Adrenal gland (tissue), 12 donors: ENCODE data around the gene RAP1GAP. TPM values are rescaled to one million over a fixed set of nuclear protein-coding genes. Genes with fewer than 3 reads are reported as not detected.

Source experiments
- DNase-seq, 7 donors: peaks; one replicate each; pipeline ENCODE4 v3.0.0-alpha.2; 2019 to 2020
- H3K27ac ChIP-seq, 5 donors: fragments of 200-600 bp; sonication (generic) in 4 of 5; 1 replicate in 3 of 5; 2 replicates in 2 of 5; pipeline versions ENCODE4 v1.5.1 to v1.8.0; 2016 to 2020; ENCODE audit warnings: mild to moderate bottlenecking in 1 of 5
- H3K27me3 ChIP-seq: fragments of 200-600 bp; 2 replicates; pipeline ENCODE4 v1.8.0; 2021
- H3K36me3 ChIP-seq, 2 donors: fragments of 200-600 bp; replicated peaks in 1 of 2; 1 replicate in 1 of 2; 2 replicates in 1 of 2; pipeline versions ENCODE4 v1.5.1 to v1.8.0; 2018 to 2022
- H3K4me1 ChIP-seq, 2 donors: fragments of 200-600 bp; replicated peaks in 1 of 2; 1 replicate in 1 of 2; 2 replicates in 1 of 2; pipeline versions ENCODE4 v1.5.1 to v1.8.0; 2018 to 2021
- H3K4me3 ChIP-seq, 4 donors: fragments of 200-600 bp; sonication (generic) in 3 of 4; one replicate each; pipeline ENCODE4 v1.5.1; 2016 to 2018
- H3K9me3 ChIP-seq, 3 donors: fragments of 200-600 bp; sonication (generic) in 1 of 3; replicated peaks in 1 of 3; 1 replicate in 2 of 3; 2 replicates in 1 of 3; pipeline versions ENCODE4 v1.5.1 to v1.8.0; 2016 to 2021
- CTCF ChIP-seq, 6 experiments: fragments of 450-650 bp in 4 of 6; fragments of 200-600 bp in 2 of 6; sonication (generic) in 1 of 6; IDR thresholded peaks; 1 replicate in 5 of 6; 2 replicates in 1 of 6; pipeline versions ENCODE4 v1.5.1 to v1.8.0; 2016 to 2021; ENCODE audit warnings: antibody characterized with exemption in 6 of 6, mild to moderate bottlenecking in 2 of 6, moderate library complexity in 1 of 6
- POLR2A ChIP-seq, 2 donors: fragments of 450-650 bp; IDR thresholded peaks; one replicate each; pipeline ENCODE4 v1.6.1; 2017; ENCODE audit warnings: antibody characterized with exemption in 2 of 2, mild to moderate bottlenecking in 2 of 2, moderate library complexity in 1 of 2
- WGBS, 4 donors: extraction: QIAGEN DNeasy Blood & Tissue Kit in 2 of 4; methylation state at CpG; one replicate each; pipeline versions ENCODE4 v1.1.5 to v1.1.7; 2013 to 2017; 5-methylcytosine and 5-hydroxymethylcytosine counted together
- intact Hi-C, 2 donors: fragments of 100-400 bp; cut with DNase I; formaldehyde crosslinking; loops; one replicate each; pipeline versions ENCODE4 v1.14.1 to v1.15.0; 2022 to 2023
- polyA plus RNA-seq, 3 donors: library from polyadenylated mRNA; stranded (reverse); fragments of 200-250 nt in 2 of 3; fragments of 350-450 nt in 1 of 3; fragmentation: Illumina TruSeq in 1 of 3; extraction: RNeasy Lipid Tissue Mini Kit (QIAGEN cat#74804) in 1 of 3; gene quantifications; one replicate each; pipeline ENCODE4 v1.2.3, GENCODE V29; 2013 to 2014
- total RNA-seq, 9 donors: library from RNA; depleted of rRNA in 4 of 9; stranded (reverse); fragments of >200 nt in 4 of 9; fragments of 120-200 nt in 1 of 9; fragmentation: NEBNext Ultra II Directional in 1 of 9; extraction: Animal tissue kit (Norgen Biotek cat#: 25700) in 1 of 9; gene quantifications; one replicate each; pipeline versions ENCODE4 v1.1.0 to v1.2.4, GENCODE V29; 2013 to 2023
- donor health status: healthy with polysubstance abuse.
- donor health status: Bipolar disorder and iron deficiency.
- donor health status: DM: yes; HTN: yes; CAD: no.
- donor health status: DM: no; HTN: no; CAD: no.
- donor health status: DM: no; HTN: no; CAD: no.
- donor health status: DM: yes; HTN: yes; CAD: no.

RAP1GAP gene
- total and polyA plus RNA-seq, 12 donors, result 52.4 to 409 (median 90.0) TPM

- Histone ChIP-seq H3K9me3 (no peaks in the 10 kb centered on the region), H3K4me3 (no peak overlapping the region), H3K27me3 (no peaks in the 10 kb centered on the region), H3K36me3 (no peaks in the 10 kb centered on the region), H3K4me1 (peaks cover 12 to 34% of the 10 kb centered on the region in 2 donors), H3K27ac (no peak overlapping the region)
- TF ChIP-seq CTCF (IDR thresholded peaks at IDR 0.05) (no peak), POLR2A (IDR thresholded peaks at IDR 0.05) (no peak)
- DNase-seq, result no peak
- 47 to 73% (median 48%) methylated on average over 4 to 39 of the region's 39 CpGs; no CpG with 5 or more reads in 1 of the 4 donors for WGBS, 4 donors
- intact Hi-C loops, result no loop called here
Observed at GRCh38 chr1:21621761-21622436, 47.3 kb downstream of the RAP1GAP start.

GRCh38 chr1:21621051-21621450 is 48.1 kb downstream of the RAP1GAP start:
- Histone ChIP-seq H3K27me3 (no peaks in the 10 kb centered on the region), H3K27ac (peak overlapping the region in 2 of 5 donors; percentile 61 to 62), H3K36me3 (no peaks in the 10 kb centered on the region), H3K9me3 (no peaks in the 10 kb centered on the region), H3K4me1 (peaks cover 18 to 42% of the 10 kb centered on the region in 2 donors), H3K4me3 (no peak overlapping the region)
- intact Hi-C loops, result no loop called here
- DNase-seq, result no peak
- 70 to 86% (median 75%) methylated on average over 3 to 7 of the region's 7 CpGs for WGBS, 4 donors
- TF ChIP-seq POLR2A (IDR thresholded peaks at IDR 0.05) (no peak), CTCF (IDR thresholded peaks at IDR 0.05) (no peak)

- Histone ChIP-seq H3K36me3 (no peaks in the 10 kb centered on the region), H3K9me3 (no peaks in the 10 kb centered on the region), H3K4me1 (peaks cover 18 to 42% of the 10 kb centered on the region in 2 donors), H3K4me3 (no peak overlapping the region), H3K27ac (peak overlapping the region in 3 of 5 donors; percentile 39 to 62 (median 61)), H3K27me3 (no peaks in the 10 kb centered on the region)
- intact Hi-C loops, result no loop called here
- WGBS, 4 donors, result 17 to 26% (median 19%) methylated on average over 1 to 16 of the region's 16 CpGs
- no peak for TF ChIP-seq CTCF (IDR thresholded peaks at IDR 0.05)
- DNase-seq, result peak in 5 of 7 donors; percentile 45 to 62 (median 54)
Observed at GRCh38 chr1:21620496-21620895, 48.7 kb downstream of the RAP1GAP start.

GRCh38 chr1:21620011-21620410 is 49.1 kb downstream of the RAP1GAP start:
- peak overlapping the region in 3 of 5 donors; percentile 39 to 62 (median 61) for H3K27ac ChIP-seq
- H3K9me3 ChIP-seq, result no peaks in the 10 kb centered on the region
- 69 to 100% (median 84%) methylated on average over 1 to 12 of the region's 12 CpGs for WGBS, 4 donors
- H3K36me3 ChIP-seq, result no peaks in the 10 kb centered on the region
- TF ChIP-seq CTCF (IDR thresholded peaks at IDR 0.05), result no peak
- no peak for TF ChIP-seq POLR2A (IDR thresholded peaks at IDR 0.05)
- DNase-seq, result no peak
- intact Hi-C loops, result no loop called here
- H3K27me3 ChIP-seq, result no peaks in the 10 kb centered on the region
- no peak overlapping the region for H3K4me3 ChIP-seq
- H3K4me1 ChIP-seq, result peaks cover 18 to 42% of the 10 kb centered on the region in 2 donors
